Nephron (organoid): ENCODE measurements around the gene MAP3K2.

ENCODE experiments used
- H3K27ac Mint-ChIP-seq, 3 experiments: 2 replicates each; pipeline ENCODE4 v1.8.0; 2020; ENCODE audit warnings: mixed read lengths in 3 of 3, mild to moderate bottlenecking in 2 of 3, moderate library complexity in 1 of 3
- H3K27me3 Mint-ChIP-seq: 2 replicates; pipeline ENCODE4 v1.8.0; 2021; ENCODE audit warnings: low read depth, mild to moderate bottlenecking, moderate library complexity, mixed read lengths
- H3K36me3 Mint-ChIP-seq: 2 replicates; pipeline ENCODE4 v1.8.0; 2020; ENCODE audit warnings: low read depth, mixed read lengths
- H3K4me1 Mint-ChIP-seq: 2 replicates; pipeline ENCODE4 v1.8.0; 2020; ENCODE audit warnings: mixed read lengths
- H3K4me3 Mint-ChIP-seq, 3 experiments: 2 replicates each; pipeline ENCODE4 v1.8.0; 2020; ENCODE audit warnings: mild to moderate bottlenecking in 3 of 3, mixed read lengths in 3 of 3, moderate library complexity in 2 of 3
- H3K9me3 Mint-ChIP-seq: 2 replicates; pipeline ENCODE4 v1.8.0; 2020; ENCODE audit warnings: mixed read lengths
- CTCF ChIP-seq, 3 experiments: fragments of 200-600 bp; sonication (generic); IDR thresholded peaks; one replicate each; pipeline ENCODE4 v1.5.0; 2021; ENCODE audit warnings: antibody characterized with exemption in 3 of 3; ENCODE audit not compliant: unreplicated experiment in 3 of 3

The MAP3K2 gene

GRCh38 chr2:127425540-127426490, 38.0 kb upstream of the MAP3K2 start:
- Mint-ChIP-seq H3K36me3 (no peaks in the 10 kb centered on the region), H3K9me3 (no peaks in the 10 kb centered on the region), H3K27me3 (peaks cover 51% of the 10 kb centered on the region)

GRCh38 chr2:127424598-127425520, 37.1 kb upstream of the MAP3K2 start:
- no peaks in the 10 kb centered on the region for H3K9me3 Mint-ChIP-seq
- no peaks in the 10 kb centered on the region for H3K36me3 Mint-ChIP-seq
- H3K4me3 Mint-ChIP-seq = no peak overlapping the region
- TF ChIP-seq CTCF (IDR thresholded peaks at IDR 0.05; ENCODE audit: unreplicated experiment in 3 of 3) = no peak
- peaks cover 11% of the 10 kb centered on the region for H3K4me1 Mint-ChIP-seq
- H3K27me3 Mint-ChIP-seq = peaks cover 54% of the 10 kb centered on the region
- H3K27ac Mint-ChIP-seq = no peak overlapping the region

More at GRCh38 chr2:127425540-127426490, 38.0 kb upstream of the MAP3K2 start:
- Mint-ChIP-seq H3K27ac (no peak overlapping the region), H3K4me3 (no peak overlapping the region), H3K4me1 (peaks cover 11% of the 10 kb centered on the region)
- no peak for TF ChIP-seq CTCF (IDR thresholded peaks at IDR 0.05; ENCODE audit: unreplicated experiment in 3 of 3)

GRCh38 chr2:127423880-127424279, 36.1 kb upstream of the MAP3K2 start:
- Mint-ChIP-seq H3K4me3 (peak overlapping the region; percentile 50 to 78 (median 60)), H3K36me3 (no peaks in the 10 kb centered on the region), H3K27ac (peak overlapping the region in 1 of 3 experiments; percentile 8), H3K4me1 (peaks cover 11% of the 10 kb centered on the region), H3K27me3 (peaks cover 59% of the 10 kb centered on the region), H3K9me3 (no peaks in the 10 kb centered on the region)
- peak in 1 of 3 experiments; percentile 16 for TF ChIP-seq CTCF (IDR thresholded peaks at IDR 0.05; ENCODE audit: unreplicated experiment in 3 of 3)

GRCh38 chr2:127423478-127423843, 35.7 kb upstream of the MAP3K2 start:
- Mint-ChIP-seq H3K36me3 (no peaks in the 10 kb centered on the region), H3K9me3 (no peaks in the 10 kb centered on the region), H3K27me3 (peaks cover 59% of the 10 kb centered on the region), H3K27ac (peak overlapping the region in 1 of 3 experiments; percentile 8), H3K4me3 (peak overlapping the region; percentile 50 to 78 (median 60)), H3K4me1 (peaks cover 11% of the 10 kb centered on the region)
- TF ChIP-seq CTCF (IDR thresholded peaks at IDR 0.05; ENCODE audit: unreplicated experiment in 3 of 3) = no peak

GRCh38 chr2:127422559-127423477, 35.0 kb upstream of the MAP3K2 start:
- no peak for TF ChIP-seq CTCF (IDR thresholded peaks at IDR 0.05; ENCODE audit: unreplicated experiment in 3 of 3)
- Mint-ChIP-seq H3K4me1 (peaks cover 16% of the 10 kb centered on the region), H3K4me3 (peak overlapping the region; percentile 39 to 78 (median 63)), H3K36me3 (no peaks in the 10 kb centered on the region), H3K9me3 (no peaks in the 10 kb centered on the region), H3K27me3 (peaks cover 62% of the 10 kb centered on the region), H3K27ac (no peak overlapping the region)
